AG08396 (cell line): Measurements from ENCODE around the gene UBE2L3.
"Not testable (repeated sequence)": the region's sequence is repeated elsewhere in the genome, so short reads cannot be mapped to it uniquely, and the experiment has no call there.

ENCODE experiments used
- DNase-seq: peaks from one replicate; pipeline ENCODE4 v3.0.0; 2012; ENCODE audit warnings: low spot score, mixed read lengths

The UBE2L3 gene

DNA sequence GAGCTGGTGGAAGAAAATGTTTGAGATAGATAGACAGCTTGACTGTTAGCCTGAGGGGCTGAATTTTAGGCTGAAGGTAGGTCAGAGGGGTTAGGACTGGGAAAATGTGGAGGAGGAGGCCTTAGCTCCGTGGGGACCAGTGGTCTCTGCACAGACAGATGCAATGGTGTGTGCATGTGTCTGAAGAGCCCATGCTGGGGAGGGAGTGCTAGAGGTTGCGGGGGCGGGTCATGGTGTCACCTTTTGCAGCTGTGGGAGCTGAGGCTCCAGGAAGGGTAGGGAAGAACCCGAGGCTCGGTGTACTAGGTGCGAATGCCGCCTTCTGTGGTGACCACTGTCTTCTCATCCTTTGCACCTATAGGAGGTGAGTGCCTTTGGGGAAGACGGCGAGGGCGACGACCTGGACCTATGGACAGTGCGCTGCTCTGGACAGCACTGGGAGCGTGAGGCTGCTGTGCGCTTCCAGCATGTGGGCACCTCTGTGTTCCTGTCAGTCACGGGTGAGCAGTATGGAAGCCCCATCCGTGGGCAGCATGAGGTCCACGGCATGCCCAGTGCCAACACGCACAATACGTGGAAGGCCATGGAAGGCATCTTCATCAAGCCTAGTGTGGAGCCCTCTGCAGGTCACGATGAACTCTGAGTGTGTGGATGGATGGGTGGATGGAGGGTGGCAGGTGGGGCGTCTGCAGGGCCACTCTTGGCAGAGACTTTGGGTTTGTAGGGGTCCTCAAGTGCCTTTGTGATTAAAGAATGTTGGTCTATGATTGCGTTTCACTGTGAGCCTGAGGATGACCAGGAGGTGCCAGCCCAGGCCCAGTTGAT lies 76.2 kb downstream of the UBE2L3 start:
- DNase-seq, result no peak

DNA sequence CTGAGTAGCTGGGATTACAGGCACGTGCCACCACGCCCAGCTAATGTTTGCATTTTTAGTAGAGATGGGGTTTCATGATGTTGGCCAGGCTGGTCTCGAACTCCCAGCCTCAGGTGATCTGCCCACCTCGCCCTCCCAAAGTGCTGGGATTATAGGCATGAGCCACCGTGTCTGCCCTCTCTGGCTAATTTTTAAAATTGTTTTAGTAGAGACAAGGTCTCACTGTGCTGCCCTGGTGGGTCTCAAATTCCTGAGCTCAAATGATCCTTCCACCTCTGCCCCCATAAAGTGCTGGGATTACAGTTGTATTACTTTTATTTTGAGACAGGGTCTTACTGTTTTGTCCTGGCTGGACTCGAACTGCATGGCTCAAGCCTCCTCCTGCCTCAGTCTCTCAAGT lies 78.0 kb downstream of the UBE2L3 start:
- DNase-seq, result not testable (repeated sequence)

DNA sequence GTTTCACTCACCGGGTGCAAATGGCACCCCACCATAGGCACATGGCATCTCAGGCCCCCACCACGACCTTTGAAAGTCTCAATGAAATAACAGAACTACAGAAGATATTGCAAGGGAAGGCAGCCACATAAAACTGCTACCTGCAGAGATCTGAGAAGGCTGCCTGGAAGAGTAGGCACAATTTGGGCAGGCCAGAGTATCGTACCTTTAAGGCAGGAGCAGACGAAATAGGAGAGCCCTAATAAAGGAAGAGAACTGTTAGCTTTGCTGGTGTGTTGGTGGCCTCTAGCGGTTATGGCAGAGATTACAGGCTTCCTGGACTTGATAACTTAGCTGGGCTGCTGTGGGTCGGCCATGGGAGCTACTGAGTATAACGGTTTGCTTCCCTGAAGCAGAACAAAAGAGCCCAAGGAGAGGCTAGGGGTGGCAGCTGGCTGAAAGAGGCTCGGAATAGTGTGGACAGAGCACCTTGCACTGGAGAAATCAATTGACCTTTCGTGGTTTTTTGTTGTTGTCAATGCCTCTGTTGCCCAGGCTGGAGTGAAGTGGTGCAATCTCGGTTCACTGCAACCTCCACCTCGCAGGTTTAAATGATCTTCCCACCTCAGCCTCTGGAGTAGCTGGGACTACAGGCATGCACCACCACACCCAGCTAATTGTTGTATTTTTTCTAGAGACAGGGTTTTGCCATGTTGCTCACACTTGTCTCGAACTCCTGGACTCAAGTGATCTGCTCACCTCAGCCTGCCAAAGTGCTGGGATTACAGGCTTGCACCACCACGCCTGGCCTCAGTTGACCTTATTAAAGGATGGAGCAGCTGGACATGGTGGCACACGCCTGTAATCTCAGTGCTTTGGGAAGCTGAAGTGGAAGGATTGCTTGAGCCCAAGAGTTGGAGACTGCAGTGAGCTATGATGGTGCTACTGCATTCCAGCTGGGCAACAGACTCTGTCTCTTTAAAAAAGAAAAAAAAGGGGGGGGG lies 79.4 kb downstream of the UBE2L3 start:
- peak; percentile 76 for DNase-seq

DNA sequence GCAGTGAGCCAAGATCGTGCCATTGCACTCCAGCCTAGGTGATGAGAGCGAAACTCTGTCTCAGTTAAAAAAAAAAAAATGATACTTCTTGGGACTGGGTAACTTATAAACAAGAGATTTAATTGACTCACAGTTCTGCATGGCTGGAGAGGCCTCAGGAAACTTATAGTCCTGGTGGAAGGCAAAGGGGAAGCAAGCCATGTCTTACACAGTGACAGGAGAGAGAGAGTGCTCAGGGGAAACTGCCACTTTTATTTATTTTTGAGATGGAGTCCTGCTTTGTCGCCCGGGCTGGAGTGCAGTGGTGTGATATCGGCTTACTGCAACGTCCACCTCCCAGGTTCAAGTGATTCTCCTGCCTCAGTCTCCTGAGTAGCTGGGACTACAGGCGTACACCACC lies 82.8 kb downstream of the UBE2L3 start:
- no peak for DNase-seq

DNA sequence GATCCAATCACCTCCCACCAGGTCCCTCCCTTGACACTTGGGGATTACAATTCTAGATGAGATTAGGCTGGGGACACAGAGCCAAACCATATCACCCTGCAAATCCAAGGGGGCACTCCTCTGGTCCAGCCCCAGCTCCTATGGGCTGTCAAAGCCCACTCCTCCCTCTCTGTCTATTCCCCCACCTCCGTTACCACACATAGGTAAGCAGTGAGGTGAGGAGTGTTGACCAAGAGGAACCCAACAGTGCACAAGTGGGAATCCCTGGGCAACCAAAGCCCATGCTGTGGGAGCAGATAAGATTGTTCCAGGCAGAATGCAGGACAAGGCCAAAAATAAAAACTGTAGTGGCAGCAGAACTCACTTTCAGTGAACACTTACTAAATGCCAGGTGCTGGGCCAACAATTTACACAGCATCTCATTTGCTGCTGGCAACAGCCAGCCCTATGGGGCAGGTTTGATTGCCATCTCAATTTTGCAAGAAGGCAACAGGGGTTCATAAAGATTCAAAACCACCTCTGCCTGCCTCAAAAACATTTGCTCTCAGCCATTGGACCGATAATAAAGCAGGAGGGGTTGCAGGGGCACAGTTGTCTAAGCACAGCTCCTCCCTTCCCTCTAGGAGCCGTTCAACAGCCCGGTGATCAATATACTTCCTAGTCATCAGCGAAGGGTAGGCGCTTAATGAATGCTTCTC lies 83.5 kb downstream of the UBE2L3 start:
- DNase-seq, result no peak

DNA sequence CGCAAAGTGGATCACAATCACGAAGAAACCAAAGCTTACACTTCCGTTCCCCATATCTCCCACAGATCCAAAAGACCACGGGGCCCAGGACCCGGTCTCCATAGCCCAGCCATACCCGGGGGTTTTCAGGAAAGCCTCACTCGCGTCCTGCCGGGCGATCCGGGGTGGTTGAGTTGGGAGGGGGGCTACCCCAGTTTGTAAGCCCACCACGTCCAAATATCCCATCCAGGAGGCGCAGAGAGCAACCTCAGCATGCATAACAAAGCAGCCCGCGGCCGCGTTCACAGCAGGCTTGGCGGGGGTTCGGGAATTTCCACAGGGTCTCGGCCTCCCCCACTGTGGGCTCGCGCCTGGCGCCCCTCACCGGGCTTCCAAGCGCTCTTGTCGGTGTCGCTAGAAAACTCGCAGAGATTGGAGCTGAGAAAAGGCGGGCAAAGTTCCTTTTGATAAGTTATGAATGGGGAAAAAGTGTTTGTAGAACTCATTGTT lies 84.1 kb downstream of the UBE2L3 start:
- no peak for DNase-seq

DNA sequence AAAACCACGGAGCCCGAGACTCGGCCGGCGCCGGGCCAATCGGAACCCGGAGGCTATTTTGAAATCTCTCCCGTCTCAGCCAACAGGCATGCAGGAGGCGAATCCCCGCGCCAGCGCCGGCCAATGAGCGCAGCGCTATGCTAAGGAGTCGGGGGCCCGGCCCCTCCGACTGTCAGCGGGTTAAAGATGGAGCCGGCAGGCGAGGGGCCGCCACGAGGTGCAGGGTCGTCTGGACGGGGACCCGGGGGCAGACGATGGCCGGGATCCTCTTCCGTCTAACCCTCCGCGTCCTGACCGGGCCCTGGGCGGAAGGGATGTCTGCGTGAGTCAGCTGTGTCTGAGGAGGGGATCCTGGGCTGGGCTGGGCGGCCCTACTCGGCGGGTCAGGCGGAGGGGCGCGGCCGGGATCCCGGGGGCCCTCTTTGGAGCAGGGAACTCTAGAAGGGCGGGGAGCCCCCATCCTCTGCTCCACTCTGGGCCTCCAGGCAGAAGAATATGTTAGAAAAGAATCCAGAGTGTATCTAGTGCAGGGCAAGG lies 84.6 kb downstream of the UBE2L3 start:
- DNase-seq, result peak; percentile 96

DNA sequence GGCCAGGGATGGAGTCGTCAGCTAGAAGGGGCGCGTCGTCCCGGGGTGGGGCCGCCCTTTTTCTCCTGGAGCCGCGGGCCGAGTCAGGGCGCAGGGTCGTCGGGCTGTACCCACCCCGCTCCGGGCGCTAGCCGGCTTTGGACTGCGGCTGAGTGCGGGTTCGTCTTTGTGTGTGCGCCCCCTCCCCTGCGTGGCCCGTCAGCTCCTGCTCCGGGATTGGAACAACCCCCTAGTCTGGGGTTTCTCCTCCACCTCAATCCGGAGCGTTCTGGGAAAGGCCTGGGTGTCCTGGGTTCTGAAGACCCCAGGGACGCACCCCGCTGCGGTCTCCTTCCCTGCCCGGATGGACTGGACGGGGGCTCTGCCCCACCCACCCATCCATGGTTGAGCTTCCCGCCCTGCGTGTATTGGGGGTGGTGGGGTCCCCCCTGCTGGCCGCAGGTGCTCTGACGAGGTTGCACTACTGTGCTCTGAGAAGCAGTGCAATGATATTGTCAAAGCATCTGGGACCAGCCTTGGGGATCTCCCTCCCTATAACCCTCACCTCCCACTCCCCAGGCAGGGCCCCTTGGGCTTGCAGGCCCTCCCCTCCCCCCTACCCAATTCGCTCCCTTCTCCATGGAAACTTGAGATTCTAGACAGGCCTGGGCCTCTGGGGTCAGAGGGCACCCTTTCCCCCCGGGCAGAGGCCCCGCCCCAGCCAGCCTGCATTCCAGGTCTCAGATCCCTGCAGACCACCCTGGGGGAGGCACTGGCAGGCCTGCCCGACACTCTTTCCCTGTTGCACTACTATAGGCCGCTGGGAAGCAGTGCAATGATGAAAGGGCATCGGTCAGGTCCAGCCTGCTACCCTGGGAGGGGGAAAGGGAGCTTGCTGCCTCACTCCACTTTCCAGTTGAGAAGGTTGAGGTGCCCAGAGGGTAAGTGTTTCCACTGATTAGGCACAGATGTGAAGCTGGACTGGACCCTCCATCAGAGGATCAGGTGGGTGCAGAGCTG lies 85.3 kb downstream of the UBE2L3 start:
- DNase-seq, result no peak

DNA sequence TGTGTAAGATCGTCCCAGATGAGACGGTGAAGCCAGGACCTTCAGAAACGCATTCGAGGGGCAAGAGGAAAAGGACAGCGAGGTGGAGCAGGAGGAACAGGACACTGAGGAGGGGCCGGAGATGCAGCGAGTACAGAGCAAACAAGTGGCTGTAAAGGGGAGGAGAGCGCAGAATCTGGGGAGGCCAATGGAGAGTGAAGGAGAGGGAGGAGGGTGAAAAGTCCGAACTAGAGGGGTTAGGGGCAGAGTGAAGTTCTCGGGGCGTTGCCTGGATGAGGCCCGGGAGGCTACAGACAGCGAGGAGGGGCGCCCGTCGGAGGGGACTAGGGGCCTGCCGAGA lies 89.5 kb downstream of the UBE2L3 start:
- DNase-seq, result no peak

DNA sequence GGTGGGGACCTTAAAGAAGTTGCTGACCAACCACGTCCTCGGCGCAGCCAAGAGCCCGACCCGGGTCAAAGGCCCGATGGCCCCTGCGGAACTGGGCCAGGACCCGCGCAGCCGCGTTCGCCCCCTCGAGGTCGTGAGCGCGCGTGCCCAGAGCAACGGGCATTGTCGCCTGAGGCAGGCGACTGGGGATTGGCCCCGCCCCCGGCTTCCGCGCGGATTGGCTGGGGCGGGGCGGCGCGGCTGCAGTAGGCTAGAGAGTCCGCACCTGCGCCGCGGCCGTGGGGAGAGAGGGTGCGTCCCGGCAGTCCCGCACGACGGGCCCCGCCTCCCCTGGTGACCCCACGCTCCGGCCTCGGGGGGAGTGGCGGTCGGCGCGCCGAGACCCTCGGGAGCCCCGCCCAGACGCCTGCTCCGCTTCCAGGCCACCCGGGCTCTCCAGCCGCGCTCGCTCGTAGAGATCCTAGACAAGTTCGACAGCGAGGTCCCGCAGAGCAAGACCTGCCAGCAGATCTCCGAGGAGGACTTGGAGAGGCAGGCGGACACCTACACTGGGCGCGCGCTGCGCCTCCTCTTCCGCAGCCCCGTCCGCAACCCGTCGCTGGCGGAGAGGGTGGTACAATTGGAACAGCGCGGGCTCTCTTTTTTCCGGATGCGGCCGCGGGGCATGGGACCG lies 90.0 kb downstream of the UBE2L3 start:
- DNase-seq, result peak; percentile 89

DNA sequence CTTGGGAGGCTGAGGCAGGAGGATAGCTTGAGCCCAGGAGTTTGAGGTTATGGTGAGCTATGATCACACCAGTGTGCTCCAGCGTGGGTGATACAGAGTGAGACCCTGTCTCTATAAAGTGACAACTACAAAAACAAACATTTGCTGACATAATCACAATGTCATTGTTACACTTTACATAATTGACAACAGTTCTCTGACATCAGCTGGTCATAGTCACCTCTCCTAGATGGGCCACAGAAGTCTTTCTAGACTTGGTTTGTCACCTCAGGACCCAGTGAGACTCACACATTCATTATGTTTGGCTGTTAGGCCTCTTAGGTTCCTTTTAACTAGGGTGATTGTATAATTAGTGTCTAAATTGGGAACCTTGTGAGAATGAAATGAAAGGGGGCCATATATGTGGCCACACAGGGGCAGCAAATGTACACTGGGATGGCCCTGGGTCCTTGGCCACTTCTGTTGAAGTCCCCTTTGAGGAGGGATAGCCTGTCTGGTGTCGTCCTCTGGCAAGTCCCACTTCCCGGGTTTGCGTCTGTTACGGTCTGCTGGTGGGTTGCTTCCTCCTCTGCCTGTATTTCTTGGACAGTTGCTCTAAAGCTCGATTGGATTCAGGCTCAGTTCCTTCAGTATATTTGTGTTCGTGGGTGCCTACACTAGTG lies 92.5 kb downstream of the UBE2L3 start:
- DNase-seq, result no peak

DNA sequence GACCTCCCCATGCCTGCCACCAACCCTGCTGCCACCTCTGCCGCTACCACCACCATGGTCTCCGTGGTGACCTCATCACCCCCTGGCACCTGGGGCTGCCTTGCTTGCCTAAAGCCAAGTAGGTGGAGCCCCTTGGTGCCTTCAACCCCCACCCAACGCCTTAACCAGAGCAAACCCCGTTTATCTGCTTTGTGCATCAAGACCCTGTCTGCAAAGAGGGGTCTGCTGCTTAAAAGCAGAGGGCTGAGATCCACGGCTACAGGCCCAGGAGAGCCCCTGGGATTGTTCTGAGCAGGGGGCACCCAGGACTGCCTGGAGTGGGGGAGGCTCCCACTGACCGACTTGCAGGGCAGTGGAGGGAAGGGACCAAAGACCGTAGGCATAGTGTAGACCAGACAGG lies 93.4 kb downstream of the UBE2L3 start:
- DNase-seq, result no peak

DNA sequence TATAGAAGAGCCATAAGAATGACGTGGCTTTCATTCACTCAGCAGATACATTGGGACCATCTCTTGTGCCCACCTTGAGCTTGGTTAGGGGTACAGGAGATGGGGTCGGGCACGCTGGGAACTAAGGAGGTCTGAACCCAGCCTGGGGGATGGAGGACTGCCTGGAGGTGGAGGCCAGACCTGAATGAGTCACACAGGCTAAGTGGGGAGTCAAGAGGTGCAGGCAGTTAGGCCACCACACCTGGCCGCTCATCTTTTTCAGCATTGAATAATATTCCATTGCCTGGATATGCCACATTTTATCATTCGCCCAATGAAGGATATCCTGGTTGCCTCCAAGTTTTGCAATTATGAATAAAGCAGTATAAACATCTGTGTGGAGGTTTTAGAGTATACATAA lies 94.5 kb downstream of the UBE2L3 start:
- no peak for DNase-seq

DNA sequence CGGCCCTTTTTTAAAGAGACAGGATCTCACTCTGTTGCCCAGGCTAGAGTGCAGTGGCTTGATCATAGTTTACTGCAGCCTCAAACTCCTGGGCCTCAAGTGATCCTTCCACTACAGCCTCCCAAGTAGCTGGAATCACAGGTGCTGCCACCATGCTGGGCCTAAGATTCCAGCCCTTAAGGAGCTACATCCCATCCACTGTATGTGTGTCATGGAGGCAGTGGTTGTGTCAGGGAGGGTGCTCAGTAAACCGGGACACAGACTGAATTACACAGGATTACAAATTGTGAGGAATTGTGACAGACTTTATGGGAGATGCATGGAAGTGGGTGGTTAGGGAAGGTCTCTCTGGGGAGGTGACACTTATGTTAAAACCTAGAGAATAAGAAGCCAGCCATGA lies 96.2 kb downstream of the UBE2L3 start:
- DNase-seq, result no peak

DNA sequence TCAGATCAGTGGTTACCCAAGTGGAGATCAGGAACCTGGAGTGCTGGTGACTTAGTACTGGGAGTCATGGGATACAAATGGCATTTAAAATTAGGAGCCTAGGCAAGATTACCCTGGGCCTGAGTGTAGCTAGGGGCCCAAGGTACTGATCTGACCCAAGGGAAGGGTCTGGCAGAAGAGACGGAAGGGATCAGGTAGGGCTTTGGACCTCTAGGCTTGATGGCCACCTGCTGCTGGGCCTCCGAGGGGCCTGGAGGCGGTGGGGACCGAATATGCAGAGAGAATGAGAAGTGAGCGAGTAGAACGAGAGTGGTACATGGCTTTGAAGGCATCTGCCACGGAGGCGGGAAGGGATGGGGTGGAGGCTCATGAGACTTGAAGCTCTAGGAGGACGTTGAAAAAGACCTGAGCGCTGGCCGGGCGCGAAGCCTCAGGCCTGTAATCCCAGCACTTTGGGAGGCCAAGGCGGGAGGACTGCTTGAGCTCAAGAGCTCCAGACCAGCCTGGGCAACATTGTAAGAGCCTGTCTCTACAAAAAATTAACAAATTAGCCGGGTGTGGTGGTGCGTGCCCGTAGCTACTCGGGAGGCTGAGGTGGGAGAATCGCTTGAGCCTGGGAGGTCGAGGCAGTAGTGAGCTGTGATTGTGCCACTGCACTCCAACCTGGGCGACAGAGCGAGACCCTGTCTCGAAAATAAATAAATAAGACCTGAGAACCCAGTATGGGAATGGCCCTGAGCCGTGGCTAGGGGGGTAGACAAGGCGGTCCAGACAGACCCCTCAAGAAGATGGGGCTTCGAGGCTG lies 97.7 kb downstream of the UBE2L3 start:
- no peak for DNase-seq

DNA sequence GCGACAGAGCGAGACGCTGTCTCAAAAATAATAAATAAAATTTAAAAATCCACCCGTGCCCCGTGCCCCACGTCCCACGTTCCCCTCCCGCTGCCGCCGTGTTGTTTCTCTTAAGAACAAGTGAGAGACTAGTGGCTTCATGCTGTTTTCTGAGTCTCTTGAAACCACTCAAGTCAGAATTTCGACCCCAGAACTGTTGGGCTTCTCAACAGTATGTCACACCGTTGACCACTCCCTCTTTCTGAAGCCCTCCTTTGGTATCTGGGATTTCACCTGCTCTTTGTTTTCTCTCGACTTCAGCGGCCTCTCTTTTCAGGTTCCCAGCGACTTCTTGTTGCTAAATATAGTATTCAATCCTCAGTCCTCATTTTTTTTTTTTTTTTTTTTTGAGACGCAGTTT lies 99.3 kb downstream of the UBE2L3 start:
- DNase-seq, result no peak

DNA sequence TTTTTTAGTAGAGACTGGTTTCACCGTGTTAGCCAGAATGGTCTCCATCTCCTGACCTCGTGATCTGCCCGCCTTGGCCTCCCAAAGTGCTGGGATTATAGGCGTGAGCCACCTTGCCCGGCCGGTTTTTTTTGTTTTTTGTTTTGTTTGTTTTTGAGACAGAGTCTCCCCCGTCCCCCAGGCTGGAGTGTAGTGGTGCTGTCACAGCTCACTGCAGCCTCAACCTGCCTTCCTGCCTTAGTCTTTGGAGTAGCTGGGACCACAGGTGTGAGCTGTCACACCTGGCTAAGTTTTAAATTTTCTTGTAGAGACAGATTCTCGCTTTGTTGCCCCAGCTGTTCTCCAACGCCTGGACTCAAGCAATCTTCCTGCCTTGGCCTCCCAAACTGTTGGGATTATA lies 101.5 kb downstream of the UBE2L3 start:
- DNase-seq, result no peak

DNA sequence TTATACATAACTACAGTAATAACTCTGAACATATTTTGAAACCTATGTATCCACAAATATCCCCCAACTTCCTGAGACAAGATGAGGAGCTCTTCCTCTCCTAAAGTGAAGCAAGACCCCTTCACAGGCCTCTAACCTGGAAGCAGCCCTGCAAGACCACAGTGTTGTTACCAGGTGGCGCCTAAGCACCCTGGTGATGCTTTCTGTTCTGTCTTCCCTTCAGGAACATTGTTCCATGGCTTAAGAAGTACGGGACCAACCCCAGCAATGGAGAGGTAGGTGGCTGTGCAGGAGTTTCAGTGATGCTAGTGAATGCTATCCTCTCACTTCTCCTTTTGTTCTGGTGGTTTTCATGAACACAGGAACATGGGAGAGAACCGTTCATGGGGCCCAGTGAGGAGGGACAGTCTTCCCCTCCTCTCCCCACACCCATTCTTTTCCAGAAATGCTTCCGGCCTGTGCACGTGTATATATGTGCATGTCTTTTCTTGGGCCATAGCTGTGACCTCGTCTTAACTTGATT lies 104.7 kb downstream of the UBE2L3 start:
- DNase-seq, result no peak
